RWPE1 (cell line): Measurements from ENCODE around the gene CCDC82.

ENCODE experiments used
- CTCF ChIA-PET: fragments of 350-600 bp; sonication (Branson Sonifier 250); formaldehyde crosslinking; extraction: SDS; loops from one replicate; lab custom pipeline; 2021; lab: Yijun Ruan, JAX
- POLR2A ChIA-PET: fragments of 400-600 bp; formaldehyde crosslinking; extraction: SDS; loops from one replicate; lab custom pipeline; 2020; ENCODE audit warnings: antibody characterized with exemption; ENCODE audit not compliant: low non-redundant PET; lab: Yijun Ruan, JAX
- DNase-seq: peaks from one replicate; pipeline ENCODE4 v3.0.0; 2012; ENCODE audit warnings: low spot score
- H3K27ac ChIP-seq: fragments of 450-650 bp; 2 replicates; pipeline ENCODE4 v1.5.1; 2017
- CTCF ChIP-seq: fragments of 450-650 bp; conservative IDR thresholded peaks from 2 replicates; pipeline ENCODE4 v1.5.1; 2017; ENCODE audit warnings: low read depth, mild to moderate bottlenecking

CCDC82 gene

GRCh38 chr11:96367342-96367741, 22.4 kb downstream of the CCDC82 start:
- DNase-seq, result no peak
- ChIA-PET POLR2A (no interaction called here), CTCF (no interaction called here)
- TF ChIP-seq CTCF, result no peak
- H3K27ac ChIP-seq, result no peak overlapping the region

- DNase-seq, result no peak
- POLR2A ChIA-PET, result no interaction called here
- CTCF ChIA-PET, result no interaction called here
- no peak for TF ChIP-seq CTCF
- H3K27ac ChIP-seq, result no peak overlapping the region
Observed at GRCh38 chr11:96366024-96366423, 23.7 kb downstream of the CCDC82 start.

GRCh38 chr11:96365493-96365892, 24.2 kb downstream of the CCDC82 start:
- no peak for DNase-seq
- CTCF ChIA-PET, result no interaction called here
- no peak overlapping the region for H3K27ac ChIP-seq
- no peak for TF ChIP-seq CTCF
- POLR2A ChIA-PET, result no interaction called here

- no peak for DNase-seq
- no peak overlapping the region for H3K27ac ChIP-seq
- ChIA-PET POLR2A (no interaction called here), CTCF (interaction anchor here (1.0 kb wide), 1 partner anchor 18 kb away, joined by 3 read pairs; no protein-coding TSS in a partner anchor)
- no peak for TF ChIP-seq CTCF
Observed at GRCh38 chr11:96361778-96362177, 27.9 kb downstream of the CCDC82 start.

- no peak overlapping the region for H3K27ac ChIP-seq
- POLR2A ChIA-PET, result no interaction called here
- no peak for TF ChIP-seq CTCF
- DNase-seq, result no peak
- CTCF ChIA-PET, result no interaction called here
Observed at GRCh38 chr11:96358321-96358720, 31.4 kb downstream of the CCDC82 start.

- TF ChIP-seq CTCF, result no peak
- ChIA-PET POLR2A (no interaction called here), CTCF (no interaction called here)
- no peak for DNase-seq
- no peak overlapping the region for H3K27ac ChIP-seq
Observed at GRCh38 chr11:96357794-96358193, 31.9 kb downstream of the CCDC82 start.

GRCh38 chr11:96356848-96357247, 32.9 kb downstream of the CCDC82 start:
- POLR2A ChIA-PET, result no interaction called here
- no peak for DNase-seq
- no peak overlapping the region for H3K27ac ChIP-seq
- TF ChIP-seq CTCF, result no peak
- CTCF ChIA-PET, result interaction anchor here (0.7 kb wide), 1 partner anchor 1851 kb away, joined by 4 read pairs; no protein-coding TSS in a partner anchor
